Prostate gland (tissue), 2 donors: ENCODE measurements around the gene UBE2H.

Experiments
- CTCF ChIP-seq, 4 experiments: fragments of 200-600 bp in 2 of 4; fragments of 450-650 bp in 2 of 4; sonication (generic) in 2 of 4; IDR thresholded peaks; 1 replicate in 3 of 4; 2 replicates in 1 of 4; pipeline ENCODE4 v1.5.1; 2016 to 2019; ENCODE audit warnings: antibody characterized with exemption in 4 of 4, mild to moderate bottlenecking in 2 of 4, moderate library complexity in 2 of 4
- POLR2A ChIP-seq: fragments of 450-650 bp; IDR thresholded peaks from one replicate; pipeline ENCODE4 v1.6.1; 2016; ENCODE audit warnings: antibody characterized with exemption, mild to moderate bottlenecking
- POLR2AphosphoS5 ChIP-seq: sonication (generic); formaldehyde crosslinking; IDR thresholded peaks from one replicate; pipeline ENCODE4 v1.6.1; 2017; ENCODE audit warnings: antibody characterized with exemption

GRCh38 chr7:129859183-129859582, 93.6 kb downstream of the UBE2H start:
- no peak for TF ChIP-seq CTCF (IDR thresholded peaks at IDR 0.05)
- no peak for TF ChIP-seq POLR2AphosphoS5
- TF ChIP-seq POLR2A: no peak
